Osteoblast (primary cell): ENCODE results near the gene MALT1. TPM values are rescaled to one million over a fixed set of nuclear protein-coding genes. Genes with fewer than 3 reads are reported as not detected.

Experiments used
- DNase-seq: peaks from one replicate; pipeline ENCODE4 v3.0.0; 2011; ENCODE audit warnings: low spot score, mixed read lengths; ENCODE audit not compliant: insufficient read length; ENCODE audit errors: missing footprints
- H2AFZ ChIP-seq: 2 replicates; pipeline ENCODE4 v1.6.0; 2011; ENCODE audit warnings: mild to moderate bottlenecking, low read length
- H3K27ac ChIP-seq: 2 replicates; pipeline ENCODE4 v1.5.1; 2011; ENCODE audit warnings: mild to moderate bottlenecking, low read depth, low read length, moderate library complexity
- H3K27me3 ChIP-seq: 2 replicates; pipeline ENCODE4 v1.6.0; 2012; ENCODE audit warnings: mild to moderate bottlenecking, control low read depth, inconsistent platforms, low read length, moderate library complexity; ENCODE audit not compliant: insufficient read depth
- H3K36me3 ChIP-seq: 2 replicates; pipeline ENCODE4 v1.5.1; 2011; ENCODE audit warnings: mild to moderate bottlenecking, low read length, control low read depth, moderate library complexity; ENCODE audit not compliant: insufficient read depth
- H3K4me1 ChIP-seq: 2 replicates; pipeline ENCODE4 v1.5.1; 2011; ENCODE audit warnings: mild to moderate bottlenecking, low read length, control low read depth, moderate library complexity; ENCODE audit not compliant: insufficient read depth
- H3K4me2 ChIP-seq: 2 replicates; pipeline ENCODE4 v1.6.0; 2011; ENCODE audit warnings: mild to moderate bottlenecking, low read length; ENCODE audit not compliant: insufficient read depth
- H3K4me3 ChIP-seq: fragments of 200-600 bp; sonication (generic); 3 replicates; pipeline ENCODE4 v1.5.1; 2012; ENCODE audit warnings: mild to moderate bottlenecking, low read length, inconsistent platforms; ENCODE audit not compliant: insufficient read depth
- H3K79me2 ChIP-seq: 2 replicates; pipeline ENCODE4 v1.6.0; 2012; ENCODE audit warnings: mild to moderate bottlenecking, low read length, control low read depth, inconsistent platforms; ENCODE audit not compliant: insufficient read depth
- H3K9me3 ChIP-seq: 2 replicates; pipeline ENCODE4 v1.5.1; 2011; ENCODE audit warnings: low read depth, low read length, control low read depth
- H4K20me1 ChIP-seq: 2 replicates; pipeline ENCODE4 v1.6.0; 2012; ENCODE audit warnings: mild to moderate bottlenecking, low read length, control low read depth; ENCODE audit not compliant: insufficient read depth
- CTCF ChIP-seq: IDR thresholded peaks from 2 replicates; pipeline ENCODE4 v1.5.1; 2011; ENCODE audit warnings: mild to moderate bottlenecking, low read depth, low read length, moderate library complexity; ENCODE audit errors: extremely low read depth
- total RNA-seq: library from RNA; depleted of rRNA; stranded (reverse); fragments of >200 nt; gene quantifications from 2 replicates; pipeline ENCODE4 v1.2.3, GENCODE V29; 2012

MALT1 gene
- total RNA-seq, 1 donor: 55.7 TPM

- Histone ChIP-seq H3K9me3 (no peaks in the 10 kb centered on the region), H3K27ac (no peak overlapping the region), H2AFZ (no peak overlapping the region), H3K27me3 (no peaks in the 10 kb centered on the region), H3K4me2 (no peak overlapping the region), H3K36me3 (peaks cover 15% of the 10 kb centered on the region), H3K4me3 (no peak overlapping the region), H3K4me1 (no peaks in the 10 kb centered on the region), H4K20me1 (no peaks in the 10 kb centered on the region), H3K79me2 (peaks cover 15% of the 10 kb centered on the region)
- TF ChIP-seq CTCF: no peak
- no peak for DNase-seq
These were observed 25.9 kb downstream of the MALT1 start for GRCh38 chr18:58697146-58697545.

GRCh38 chr18:58698701-58699193 lies 27.5 kb downstream of the MALT1 start:
- H3K27ac ChIP-seq: no peak overlapping the region
- peaks cover 20% of the 10 kb centered on the region for H3K36me3 ChIP-seq
- H3K4me3 ChIP-seq: no peak overlapping the region
- DNase-seq: no peak
- no peaks in the 10 kb centered on the region for H3K4me1 ChIP-seq
- no peaks in the 10 kb centered on the region for H4K20me1 ChIP-seq
- no peak for TF ChIP-seq CTCF
- no peak overlapping the region for H2AFZ ChIP-seq
- H3K27me3 ChIP-seq: no peaks in the 10 kb centered on the region
- no peak overlapping the region for H3K4me2 ChIP-seq
- peaks cover 11% of the 10 kb centered on the region for H3K79me2 ChIP-seq
- no peaks in the 10 kb centered on the region for H3K9me3 ChIP-seq

DNA sequence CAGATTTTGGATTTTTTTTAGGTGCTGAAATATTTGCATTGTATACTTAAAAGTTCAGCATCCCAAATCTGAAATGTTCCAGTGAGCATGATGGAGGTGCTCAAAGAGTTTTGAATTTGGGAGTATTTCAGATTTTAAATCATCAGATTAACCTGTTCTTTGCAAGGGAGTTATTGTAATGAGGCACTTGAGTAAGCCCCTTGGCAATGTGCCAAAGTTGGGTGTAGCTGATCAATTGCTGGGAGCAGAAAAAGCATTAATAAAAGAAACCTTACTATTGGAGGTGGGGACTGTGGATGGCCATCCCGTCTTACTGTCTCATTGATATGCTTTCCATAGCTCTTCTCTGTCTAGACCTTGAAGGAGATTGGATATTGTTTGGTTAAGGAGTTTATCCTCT lies 28.3 kb downstream of the MALT1 start:
- Histone ChIP-seq H3K4me2 (no peak overlapping the region), H3K9me3 (no peaks in the 10 kb centered on the region), H3K4me3 (no peak overlapping the region), H3K27me3 (no peaks in the 10 kb centered on the region), H3K27ac (no peak overlapping the region), H2AFZ (no peak overlapping the region), H4K20me1 (no peaks in the 10 kb centered on the region), H3K4me1 (no peaks in the 10 kb centered on the region), H3K79me2 (peaks cover 11% of the 10 kb centered on the region), H3K36me3 (peaks cover 20% of the 10 kb centered on the region)
- DNase-seq: no peak
- no peak for TF ChIP-seq CTCF

DNA sequence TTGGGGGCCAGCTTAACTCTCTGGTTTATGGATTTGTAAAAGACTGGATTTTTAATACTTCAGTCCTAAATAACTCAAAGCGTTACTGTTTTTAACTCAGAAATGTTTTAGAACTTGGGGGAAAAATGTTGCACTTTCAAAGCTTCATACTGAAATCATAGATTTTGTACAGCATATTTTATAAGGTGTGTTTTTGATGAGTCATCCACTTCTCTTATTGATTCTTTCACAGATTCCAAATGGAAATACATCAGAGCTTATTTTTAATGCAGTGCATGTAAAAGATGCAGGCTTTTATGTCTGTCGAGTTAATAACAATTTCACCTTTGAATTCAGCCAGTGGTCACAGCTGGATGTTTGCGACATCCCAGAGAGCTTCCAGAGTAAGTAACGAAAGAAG lies 28.9 kb downstream of the MALT1 start:
- Histone ChIP-seq H3K4me1 (no peaks in the 10 kb centered on the region), H3K79me2 (peaks cover 7% of the 10 kb centered on the region), H3K4me2 (no peak overlapping the region)

More for the DNA sequence above, 28.9 kb downstream of the MALT1 start:
- no peak for TF ChIP-seq CTCF
- no peak for DNase-seq
- H4K20me1 ChIP-seq: no peaks in the 10 kb centered on the region
- H2AFZ ChIP-seq: no peak overlapping the region
- H3K27ac ChIP-seq: no peak overlapping the region
- H3K36me3 ChIP-seq: peaks cover 20% of the 10 kb centered on the region
- H3K4me3 ChIP-seq: no peak overlapping the region
- no peaks in the 10 kb centered on the region for H3K27me3 ChIP-seq
- no peaks in the 10 kb centered on the region for H3K9me3 ChIP-seq
